ENCODE data around the gene KBTBD12. TPM values are rescaled to one million over a fixed set of nuclear protein-coding genes. Genes with fewer than 3 reads are reported as not detected.
A peak's percentile ranks its signal among the peaks of the same experiment; 100 is the strongest.

KBTBD12 gene
- total and polyA plus RNA-seq, 10 of the 15 experiments (the other 5 are each of a cell fraction or from before 2014, with no cell fraction given): 0.01 to 0.11 TPM; not detected in 8

GRCh38 chr3:127984241-127984975, 69.4 kb downstream of the KBTBD12 start:
- POLR2A ChIA-PET: no interaction called here
- CTCF ChIA-PET: interaction anchor here (0.6 to 1.9 kb wide), 2 partner anchors 11 to 160 kb away, joined by 3 to 5 read pairs; no protein-coding TSS in a partner anchor
- Histone ChIP-seq H3K9me3 (replicated peaks; ENCODE audit: control insufficient read depth, insufficient read depth, low read length) (no peaks in the 10 kb centered on the region), H3K27ac (ENCODE audit: control insufficient read depth, insufficient read depth) (no peak overlapping the region), H3K36me3 (ENCODE audit: control insufficient read depth in 2 of 2, insufficient read depth in 2 of 2, low read length in 1 of 2) (no peaks in the 10 kb centered on the region), H3K4me2 (ENCODE audit: control insufficient read depth, insufficient read depth) (no peak overlapping the region), H3K9ac (ENCODE audit: control insufficient read depth, insufficient read depth, low read length) (no peak overlapping the region), H2AFZ (ENCODE audit: control insufficient read depth, low read depth, low read length) (no peak overlapping the region), H4K20me1 (ENCODE audit: control insufficient read depth, insufficient read depth) (no peaks in the 10 kb centered on the region), H3K4me3 (no peak overlapping the region), H3K4me1 (ENCODE audit: control insufficient read depth, insufficient read depth, low read length) (no peaks in the 10 kb centered on the region), H3K27me3 (replicated peaks in 1 of 2; ENCODE audit: control insufficient read depth in 2 of 2, insufficient read depth in 2 of 2, low read length in 1 of 2) (peaks cover 0 to 3% of the 10 kb centered on the region in 2 experiments; a peak in 2 of 4 replicates), H3K79me2 (ENCODE audit: control insufficient read depth, insufficient read depth, low read length) (no peaks in the 10 kb centered on the region)
- 6% methylated on average over 8 of the region's 8 CpGs for WGBS (ENCODE audit: insufficient coverage, insufficient replicate concordance, low lambda C conversion rate, missing lambda C conversion rate)
- intact Hi-C loops (cut with micrococcal nuclease; ENCODE audit: unreplicated experiment) (no loop called here), in situ Hi-C loops (cut with MboI) (no loop called here)
- no peak for TF ChIP-seq TARDBP (IDR thresholded peaks at IDR 0.05; ENCODE audit: borderline replicate concordance)
- TF ChIP-seq BHLHE40 (IDR thresholded peaks at IDR 0.05; ENCODE audit: borderline replicate concordance in 1 of 2, low read depth in 2 of 2, low read length in 1 of 2): peak in 1 of 2 experiments; percentile 23; a peak in 1 of 4 replicates
- TF ChIP-seq RB1 (IDR thresholded peaks at IDR 0.05; ENCODE audit: borderline replicate concordance): no peak
- RAD21 ChIA-PET (ENCODE audit: unreplicated experiment): no interaction called here
- BruUV-seq (replicated peaks): no TSS peak
- SMC1A ChIA-PET (ENCODE audit: uncharacterized antibody, unreplicated experiment): interaction anchor here (1.6 kb wide), 1 partner anchor 14 kb away, joined by 3 read pairs; no protein-coding TSS in a partner anchor
- ATAC-seq: no peak
- no peak for DNase-seq (ENCODE audit: low read depth, low spot score)
- no peak for FAIRE-seq

GRCh38 chr3:127985216-127985615, 70.2 kb downstream of the KBTBD12 start:
- H2AFZ ChIP-seq (ENCODE audit: control insufficient read depth, low read depth, low read length): no peak overlapping the region
- intact Hi-C loops (cut with micrococcal nuclease; ENCODE audit: unreplicated experiment) (no loop called here), in situ Hi-C loops (cut with MboI) (no loop called here)
- no peak overlapping the region for H3K9ac ChIP-seq (ENCODE audit: control insufficient read depth, insufficient read depth, low read length)
- TF ChIP-seq ZBED1 (IDR thresholded peaks at IDR 0.05; ENCODE audit: borderline replicate concordance): no peak
- TF ChIP-seq, protein P1, sequence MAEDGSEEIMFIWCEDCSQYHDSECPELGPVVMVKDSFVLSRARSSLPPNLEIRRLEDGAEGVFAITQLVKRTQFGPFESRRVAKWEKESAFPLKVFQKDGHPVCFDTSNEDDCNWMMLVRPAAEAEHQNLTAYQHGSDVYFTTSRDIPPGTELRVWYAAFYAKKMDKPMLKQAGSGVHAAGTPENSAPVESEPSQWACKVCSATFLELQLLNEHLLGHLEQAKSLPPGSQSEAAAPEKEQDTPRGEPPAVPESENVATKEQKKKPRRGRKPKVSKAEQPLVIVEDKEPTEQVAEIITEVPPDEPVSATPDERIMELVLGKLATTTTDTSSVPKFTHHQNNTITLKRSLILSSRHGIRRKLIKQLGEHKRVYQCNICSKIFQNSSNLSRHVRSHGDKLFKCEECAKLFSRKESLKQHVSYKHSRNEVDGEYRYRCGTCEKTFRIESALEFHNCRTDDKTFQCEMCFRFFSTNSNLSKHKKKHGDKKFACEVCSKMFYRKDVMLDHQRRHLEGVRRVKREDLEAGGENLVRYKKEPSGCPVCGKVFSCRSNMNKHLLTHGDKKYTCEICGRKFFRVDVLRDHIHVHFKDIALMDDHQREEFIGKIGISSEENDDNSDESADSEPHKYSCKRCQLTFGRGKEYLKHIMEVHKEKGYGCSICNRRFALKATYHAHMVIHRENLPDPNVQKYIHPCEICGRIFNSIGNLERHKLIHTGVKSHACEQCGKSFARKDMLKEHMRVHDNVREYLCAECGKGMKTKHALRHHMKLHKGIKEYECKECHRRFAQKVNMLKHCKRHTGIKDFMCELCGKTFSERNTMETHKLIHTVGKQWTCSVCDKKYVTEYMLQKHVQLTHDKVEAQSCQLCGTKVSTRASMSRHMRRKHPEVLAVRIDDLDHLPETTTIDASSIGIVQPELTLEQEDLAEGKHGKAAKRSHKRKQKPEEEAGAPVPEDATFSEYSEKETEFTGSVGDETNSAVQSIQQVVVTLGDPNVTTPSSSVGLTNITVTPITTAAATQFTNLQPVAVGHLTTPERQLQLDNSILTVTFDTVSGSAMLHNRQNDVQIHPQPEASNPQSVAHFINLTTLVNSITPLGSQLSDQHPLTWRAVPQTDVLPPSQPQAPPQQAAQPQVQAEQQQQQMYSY (CRISPR knock-in tag; IDR thresholded peaks at IDR 0.05): no peak
- TF ChIP-seq NFYA (IDR thresholded peaks at IDR 0.05; ENCODE audit: borderline replicate concordance, low read depth, low read length): no peak
- BruUV-seq (replicated peaks): no TSS peak
- POLR2A ChIA-PET: no interaction called here
- H3K27me3 ChIP-seq (replicated peaks in 1 of 2; ENCODE audit: control insufficient read depth in 2 of 2, insufficient read depth in 2 of 2, low read length in 1 of 2): peaks cover 0 to 3% of the 10 kb centered on the region in 2 experiments; a peak in 2 of 4 replicates
- SMC1A ChIA-PET (ENCODE audit: uncharacterized antibody, unreplicated experiment): interaction anchor here (1.0 to 1.6 kb wide), 2 partner anchors 13 to 1280 kb away, joined by 3 read pairs; no protein-coding TSS in a partner anchor
- H3K36me3 ChIP-seq (ENCODE audit: control insufficient read depth in 2 of 2, insufficient read depth in 2 of 2, low read length in 1 of 2): no peaks in the 10 kb centered on the region
- no peaks in the 10 kb centered on the region for H4K20me1 ChIP-seq (ENCODE audit: control insufficient read depth, insufficient read depth)
- DNase-seq (ENCODE audit: low read depth, low spot score) (no peak), FAIRE-seq (no peak), ATAC-seq (no peak)
- 63% methylated on average over 4 of the region's 4 CpGs for WGBS (ENCODE audit: insufficient coverage, insufficient replicate concordance, low lambda C conversion rate, missing lambda C conversion rate)
- CTCF ChIA-PET: interaction anchor here (0.6 to 1.9 kb wide), 2 partner anchors 11 to 159 kb away, joined by 3 to 5 read pairs; no protein-coding TSS in a partner anchor
- H3K79me2 ChIP-seq (ENCODE audit: control insufficient read depth, insufficient read depth, low read length): no peaks in the 10 kb centered on the region
- RAD21 ChIA-PET (ENCODE audit: unreplicated experiment): no interaction called here
- H3K27ac ChIP-seq (ENCODE audit: control insufficient read depth, insufficient read depth): no peak overlapping the region
- H3K4me1 ChIP-seq (ENCODE audit: control insufficient read depth, insufficient read depth, low read length): no peaks in the 10 kb centered on the region
- no peaks in the 10 kb centered on the region for H3K9me3 ChIP-seq (replicated peaks; ENCODE audit: control insufficient read depth, insufficient read depth, low read length)
- H3K4me2 ChIP-seq (ENCODE audit: control insufficient read depth, insufficient read depth): no peak overlapping the region
- no peak overlapping the region for H3K4me3 ChIP-seq

All from GM12878 (cell line).